Airway epithelial cell (primary cell): Measurements from ENCODE around the gene C19orf73. TPM values are rescaled to one million over a fixed set of nuclear protein-coding genes. Genes with fewer than 3 reads are reported as not detected.

Source experiments
- total RNA-seq: library from RNA; depleted of rRNA; stranded (reverse); fragments of >200 nt; gene quantifications from 2 replicates; pipeline ENCODE4 v1.2.3, GENCODE V29; 2015

C19orf73 gene, protein sequence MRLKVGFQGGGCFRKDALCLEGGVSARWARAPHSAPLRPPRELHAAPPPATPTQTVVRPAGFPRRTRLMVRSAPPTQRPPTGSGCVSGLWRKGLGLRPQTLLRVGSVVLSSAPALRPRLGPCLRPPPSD
- total RNA-seq, result 4.0 and 11.2 TPM in 2 replicates

DNA sequence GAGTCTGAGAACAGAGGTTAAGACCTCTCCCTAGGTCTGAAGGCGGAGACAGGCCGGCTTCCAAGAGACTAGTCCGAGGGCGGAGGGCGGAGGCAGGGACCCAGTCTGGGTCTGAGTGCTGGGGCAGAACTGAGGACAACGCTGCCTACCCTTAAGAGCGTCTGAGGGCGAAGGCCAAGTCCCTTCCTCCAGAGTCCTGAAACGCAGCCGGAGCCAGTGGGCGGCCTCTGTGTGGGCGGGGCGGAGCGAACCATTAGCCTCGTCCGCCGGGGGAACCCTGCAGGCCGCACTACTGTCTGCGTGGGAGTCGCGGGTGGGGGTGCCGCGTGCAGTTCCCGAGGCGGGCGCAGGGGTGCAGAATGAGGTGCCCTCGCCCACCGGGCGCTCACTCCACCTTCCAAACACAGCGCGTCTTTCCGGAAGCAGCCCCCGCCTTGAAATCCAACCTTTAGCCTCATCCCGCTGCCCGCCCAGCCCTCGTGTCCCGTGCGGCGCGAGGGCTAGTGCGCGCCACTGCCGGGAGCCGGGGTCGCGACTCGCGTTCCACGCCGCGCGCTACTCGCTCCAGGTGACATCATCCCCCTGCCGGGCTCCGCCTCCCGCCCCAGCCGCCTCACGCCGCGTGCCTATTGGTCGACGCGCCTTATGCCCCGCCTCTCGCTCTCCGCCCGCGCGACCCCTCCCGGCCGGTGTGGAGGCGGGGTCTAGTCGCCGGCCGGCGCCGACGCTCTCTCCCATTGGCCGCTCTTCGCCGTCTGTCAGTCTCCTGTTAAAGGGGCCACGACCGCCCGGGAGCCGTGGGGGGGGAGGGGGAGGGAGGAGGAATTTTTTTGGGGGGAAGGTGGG is at the start of gene C19orf73:
Gene C19orf73, minus strand, starts transcription at position 579 of the 846 bp plus-strand sequence. Its CDS starts 121 bp downstream, at position 458.

DNA sequence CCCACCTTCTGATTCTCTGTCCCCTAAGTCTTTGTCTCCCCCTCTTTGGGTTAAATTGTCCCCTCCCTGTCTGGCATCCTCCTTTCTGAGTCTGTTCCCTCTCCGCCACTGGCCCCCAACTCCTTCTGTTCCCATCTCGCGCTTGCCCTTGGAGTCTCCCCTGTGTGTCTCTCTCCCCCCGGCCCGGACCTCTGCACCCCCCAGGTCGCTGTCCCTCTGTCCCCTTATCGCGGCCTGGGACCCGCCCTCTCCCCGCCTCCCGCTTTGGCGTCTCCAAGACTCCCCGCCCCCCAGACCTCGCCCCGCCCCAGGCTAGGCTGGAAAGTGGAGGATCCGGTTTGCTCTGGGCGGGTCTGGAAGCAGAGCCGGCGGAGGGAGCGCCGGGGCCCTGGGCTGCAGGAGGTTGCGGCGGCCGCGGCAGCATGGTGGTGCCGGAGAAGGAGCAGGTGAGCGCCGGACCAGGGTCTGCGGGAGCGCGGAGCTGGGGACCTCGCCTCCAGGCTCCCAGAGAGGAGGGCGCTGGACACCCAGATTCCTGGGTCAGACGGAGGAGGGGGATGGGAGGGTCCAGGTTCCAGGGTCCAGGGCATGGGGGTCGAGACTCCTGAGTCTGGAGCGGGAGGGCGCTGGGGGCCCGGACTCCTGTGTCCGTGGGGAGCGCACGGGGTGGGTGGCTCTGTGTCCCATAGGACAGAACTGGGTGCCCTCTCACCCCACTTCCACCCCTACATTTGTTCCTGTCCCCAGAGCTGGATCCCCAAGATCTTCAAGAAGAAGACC is 38.7 kb upstream of the C19orf73 start, which contains the start of gene TRPM4:
Gene TRPM4, plus strand, starts transcription at position 348 of the 780 bp plus-strand sequence. Its CDS starts 75 bp downstream, at position 423.

DNA sequence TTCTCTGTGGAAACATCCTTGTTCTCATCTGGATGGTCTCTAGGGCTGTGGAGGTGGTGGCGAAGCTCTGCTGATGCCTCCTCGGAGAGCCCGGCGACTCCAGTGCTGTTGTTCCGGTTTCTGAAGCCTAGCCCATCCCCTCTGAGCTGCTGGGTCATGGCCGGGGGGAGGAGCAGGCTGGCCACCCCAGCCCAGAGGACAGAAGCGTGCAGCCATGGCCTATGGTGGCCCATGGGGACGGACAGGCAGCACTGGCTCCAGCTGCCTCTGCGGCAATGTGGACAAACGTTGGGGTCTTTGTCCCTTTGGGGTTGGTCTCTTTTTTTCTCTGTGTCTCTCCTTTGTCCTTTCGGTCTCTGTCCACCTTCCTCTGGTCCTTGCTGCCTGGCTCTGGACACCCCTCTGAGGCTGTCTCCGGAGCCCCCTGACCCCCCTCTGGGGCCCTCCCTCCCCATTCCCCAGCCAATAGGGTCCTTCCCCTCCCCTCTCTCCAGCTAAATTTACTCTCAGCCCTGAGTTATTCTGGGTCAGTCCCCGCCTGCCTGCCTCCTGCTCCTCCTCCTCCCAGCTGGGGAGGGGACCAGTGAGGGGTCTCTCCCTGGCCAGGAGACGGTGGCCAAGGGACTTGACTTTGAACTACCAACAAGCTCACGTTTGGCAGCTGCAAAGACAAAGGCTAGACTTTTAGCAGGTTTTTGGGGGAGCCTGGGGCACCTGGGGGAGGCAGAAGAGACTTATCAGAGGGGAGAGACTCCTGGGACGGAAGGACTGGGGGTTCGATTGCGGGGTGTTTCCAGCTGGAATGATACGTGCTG is 36.3 kb upstream of the C19orf73 start, which contains the start of gene HRC:
Gene HRC, minus strand, starts transcription at position 392 of the 815 bp plus-strand sequence. Its CDS starts 159 bp downstream, at position 233.

DNA sequence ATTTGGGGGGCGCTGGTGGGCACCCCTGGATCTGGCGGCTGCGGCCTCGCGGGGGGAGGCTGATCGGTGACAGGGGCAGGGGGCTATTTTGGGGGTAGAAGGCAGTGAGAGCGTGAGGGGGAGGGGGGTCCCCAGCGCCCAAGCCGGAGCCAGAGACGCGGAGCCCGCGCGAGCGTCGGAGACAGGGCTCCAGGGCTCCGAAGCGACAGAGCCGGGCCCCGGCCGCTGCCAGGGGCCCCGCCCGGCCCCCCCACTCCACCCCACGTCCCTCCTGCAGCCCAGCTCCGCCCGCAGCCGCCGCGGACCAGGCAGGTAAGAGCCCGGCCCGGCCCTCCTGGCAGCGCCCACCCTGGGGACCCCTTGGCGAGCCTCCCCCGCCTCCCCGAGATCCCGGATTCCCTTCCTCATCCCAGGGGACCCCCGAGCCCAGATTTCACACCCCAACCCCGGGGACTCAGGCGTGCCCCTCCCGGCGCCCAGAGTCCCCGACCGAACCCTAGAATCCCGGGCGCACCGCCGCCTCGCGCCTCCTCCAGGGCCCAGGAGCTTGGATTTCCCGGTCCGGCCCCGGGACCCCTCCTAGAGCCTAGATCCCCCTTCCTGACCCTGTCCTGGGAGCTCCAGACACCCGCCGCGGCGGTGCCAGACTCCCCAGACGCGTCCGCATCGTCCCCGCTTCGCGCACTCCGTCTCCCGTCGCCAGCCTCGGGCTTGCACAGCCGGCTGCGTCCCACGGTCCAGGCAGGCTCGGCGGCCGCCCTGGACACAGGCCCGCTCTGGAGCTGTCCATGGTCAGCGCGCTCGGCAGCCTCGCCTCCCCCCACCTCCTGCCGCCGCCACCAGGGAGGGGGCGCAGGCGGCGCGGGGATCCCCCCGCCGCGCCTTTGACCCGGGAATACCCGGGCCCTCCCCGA is 725 bp upstream of the C19orf73 start, which contains the start of gene PPFIA3:
Gene PPFIA3, plus strand, starts transcription at position 134 of the 914 bp plus-strand sequence. CDS start 8,330 bp downstream, outside the sequence.

DNA sequence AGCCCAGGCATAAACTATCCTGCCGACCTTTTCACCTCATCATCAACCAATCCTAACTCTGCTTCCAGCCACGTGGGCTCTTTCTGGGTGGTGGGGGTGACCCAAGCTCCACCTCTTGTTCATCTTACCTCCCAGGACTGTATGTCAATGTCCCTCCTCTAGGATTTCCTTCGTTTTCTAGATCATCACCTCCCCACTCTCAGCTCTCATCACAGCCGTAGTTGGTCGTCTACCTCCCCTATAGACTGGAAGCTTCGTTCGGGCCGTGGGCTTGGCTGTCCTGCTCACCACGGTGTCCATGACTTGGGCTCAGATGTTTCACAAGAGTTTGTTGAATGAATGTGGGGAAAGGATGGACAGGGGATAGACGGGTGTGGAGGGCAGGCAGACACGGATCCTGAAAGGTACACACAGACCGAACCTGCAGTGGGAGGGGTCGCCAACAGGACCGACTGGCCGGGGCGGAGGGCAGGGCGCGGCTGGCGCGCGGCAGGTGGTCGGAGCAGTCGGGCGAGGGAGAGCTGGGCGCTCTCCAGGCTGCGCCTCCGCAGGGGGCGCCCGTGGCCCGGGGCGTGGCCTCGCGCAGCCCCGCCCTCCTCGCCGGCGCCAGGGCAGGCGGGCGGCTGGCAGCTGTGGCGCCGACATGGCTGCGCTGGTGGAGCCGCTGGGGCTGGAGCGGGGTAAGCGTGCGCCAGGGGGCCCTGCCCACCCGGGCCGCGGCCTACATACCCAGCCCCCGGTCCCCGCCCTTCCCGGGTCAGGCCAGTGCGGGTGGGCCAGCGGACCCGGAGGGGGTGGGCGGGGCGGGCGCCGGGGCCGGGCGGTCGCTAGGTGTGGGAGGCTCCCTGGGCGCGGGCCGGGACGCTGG is 4.9 kb downstream of the C19orf73 start, which contains the start of gene LIN7B:
Gene LIN7B, plus strand, starts transcription at position 609 of the 868 bp plus-strand sequence. Its CDS starts 35 bp downstream, at position 644.

DNA sequence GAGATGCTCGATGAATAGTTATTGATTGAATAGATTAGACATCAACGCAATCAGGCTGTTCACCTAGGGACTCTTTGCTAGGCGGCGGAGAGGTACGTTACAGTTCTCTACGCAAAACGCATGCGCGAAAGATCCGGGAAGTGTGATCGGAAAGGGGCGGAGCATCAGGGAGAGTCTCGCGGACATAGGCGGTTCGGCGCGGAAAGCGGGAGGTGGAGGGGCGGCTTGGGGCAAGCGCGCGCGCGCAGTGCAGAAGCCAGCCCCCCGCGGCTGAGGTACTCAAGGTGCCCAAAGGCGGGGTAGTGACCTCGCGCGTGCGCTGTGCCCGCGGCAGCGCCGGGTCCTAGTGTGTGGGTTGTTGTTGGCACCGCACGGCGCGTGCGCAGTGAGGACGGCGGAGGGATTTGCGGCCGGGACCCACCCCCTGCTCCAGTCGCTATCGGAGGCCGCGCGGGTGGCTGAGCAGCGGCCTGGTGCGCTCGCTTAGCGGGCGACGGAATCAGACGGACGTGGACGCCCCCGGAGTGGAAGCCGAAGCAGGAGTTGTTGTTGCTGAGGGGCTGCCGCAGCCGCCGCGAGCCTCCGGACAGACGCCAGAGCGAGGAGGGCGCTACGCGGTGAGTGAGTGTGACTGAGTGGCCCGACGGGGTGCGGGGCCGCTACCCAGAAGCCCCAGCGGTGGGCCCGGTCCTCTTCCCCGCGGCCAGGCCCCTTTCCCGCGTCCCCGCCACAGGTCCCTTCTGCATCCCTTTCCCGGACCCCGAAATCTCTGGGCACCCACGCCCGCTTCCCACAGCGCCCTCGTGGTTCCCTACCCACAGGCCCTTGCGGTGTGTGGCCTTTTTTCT is 33.7 kb downstream of the C19orf73 start, which contains the start of gene SNRNP70:
Gene SNRNP70, plus strand, starts transcription at position 432 of the 848 bp plus-strand sequence. CDS start 964 bp downstream, outside the sequence.

Other genes starting within 250 kb of the C19orf73 start
- gene PPP1R15A, start 246.7 kb downstream of the C19orf73 start, total RNA-seq, result 25.3 and 25.5 TPM in 2 replicates
- not detected in 2 replicates for gene TULP2, start 220.4 kb downstream of the C19orf73 start, total RNA-seq
- 186 and 191 TPM in 2 replicates for gene NUCB1, start 218.8 kb downstream of the C19orf73 start, total RNA-seq
- gene DHDH, start 185.4 kb downstream of the C19orf73 start, total RNA-seq, result 0.33 and 1.1 TPM in 2 replicates
- gene BAX, start 164.3 kb downstream of the C19orf73 start, total RNA-seq, result 74.6 and 94.5 TPM in 2 replicates
- 788 and 1,050 TPM in 2 replicates for gene FTL, start 153.8 kb downstream of the C19orf73 start, total RNA-seq
- gene GYS1, start 125.8 kb downstream of the C19orf73 start, total RNA-seq, result 63.5 and 69.1 TPM in 2 replicates
- gene RUVBL2, start 125.3 kb downstream of the C19orf73 start, total RNA-seq, result 300 and 321 TPM in 2 replicates
- gene LHB, start 102.1 kb downstream of the C19orf73 start, total RNA-seq, result not detected in 2 replicates
- not detected in 2 replicates for gene CGB3, start 94.8 kb downstream of the C19orf73 start, total RNA-seq
- 0.49 and 1.3 TPM in 2 replicates for gene CGB2, start 87.3 kb downstream of the C19orf73 start, total RNA-seq
- gene CGB1, start 82.2 kb downstream of the C19orf73 start, total RNA-seq, result 2.4 TPM in 1 of 2 replicates, not detected in the other
- not detected in 2 replicates for gene CGB5, start 75.3 kb downstream of the C19orf73 start, total RNA-seq
- 0.37 TPM in 1 of 2 replicates, not detected in the other for gene CGB8, start 70.0 kb downstream of the C19orf73 start, total RNA-seq
- gene CGB7, start 61.4 kb downstream of the C19orf73 start, total RNA-seq, result 0.23 and 2.3 TPM in 2 replicates
- gene NTF4, start 54.3 kb downstream of the C19orf73 start, total RNA-seq, result 5.6 and 6.5 TPM in 2 replicates
- not detected in 2 replicates for gene KCNA7, start 46.4 kb downstream of the C19orf73 start, total RNA-seq
- gene SNRNP70, start 33.7 kb downstream of the C19orf73 start, total RNA-seq, result 208 and 217 TPM in 2 replicates
- 10.3 and 10.5 TPM in 2 replicates for gene LIN7B, start 4.8 kb downstream of the C19orf73 start, total RNA-seq
- gene PPFIA3, start 401 bp upstream of the C19orf73 start, total RNA-seq, result 9.9 and 12.8 TPM in 2 replicates
- not detected in 2 replicates for gene HRC, start 36.3 kb upstream of the C19orf73 start, total RNA-seq
- 19.6 and 20.2 TPM in 2 replicates for gene TRPM4, start 38.6 kb upstream of the C19orf73 start, total RNA-seq
- gene SLC6A16, start 206.0 kb upstream of the C19orf73 start, total RNA-seq, result not detected in 2 replicates
- not detected in 2 replicates for gene CD37, start 216.3 kb upstream of the C19orf73 start, total RNA-seq
- gene TEAD2, start 243.3 kb upstream of the C19orf73 start, total RNA-seq, result 29.8 and 32.4 TPM in 2 replicates
- gene DKKL1, start 244.7 kb upstream of the C19orf73 start, total RNA-seq, result 0.14 TPM in 1 of 2 replicates, not detected in the other